A549 treated with CpdA at 1 μM for 4 hours (cell line): Measurements from ENCODE around the gene CFAP97D2. TPM values are rescaled to one million over a fixed set of nuclear protein-coding genes. Genes with fewer than 3 reads are reported as not detected.

Experiments used
- total RNA-seq: library from RNA; stranded (reverse); fragments of 200-300 nt; extraction: Qiagen RNA extraction; gene quantifications from 5 replicates; pipeline ENCODE4 v1.2.3, GENCODE V29; 2022; ENCODE audit warnings: low read depth

Gene CFAP97D2
- total RNA-seq, result not detected in 5 replicates

DNA sequence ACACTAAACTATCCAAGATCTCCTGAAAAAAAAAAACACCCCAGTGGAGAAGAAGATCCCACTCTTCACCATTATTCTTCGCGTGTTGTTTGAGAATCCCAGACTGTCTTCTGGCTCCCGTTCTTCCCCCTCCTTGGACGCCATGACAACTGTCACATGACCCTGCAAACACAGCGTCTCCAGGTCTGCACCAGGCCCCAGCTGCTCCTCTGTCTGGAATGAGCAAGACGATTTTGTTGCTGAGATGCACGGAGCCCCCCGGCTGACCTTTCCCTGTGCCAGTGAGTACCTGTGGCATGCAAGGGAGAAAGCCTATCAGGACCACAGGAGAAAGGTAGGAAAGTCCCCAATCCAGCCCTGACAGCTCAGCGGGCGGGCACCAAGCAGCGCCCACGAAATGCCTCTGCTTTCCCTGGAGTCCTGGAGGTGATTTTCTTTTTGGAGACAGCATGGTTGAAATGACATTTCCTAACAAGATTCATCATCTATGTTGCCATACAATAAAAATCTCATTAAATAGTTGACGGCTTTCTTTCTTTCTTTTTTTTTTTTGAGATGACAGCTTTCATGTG is at the start of gene CFAP97D2:
Gene CFAP97D2, plus strand, starts transcription at position 171 of the 572 bp plus-strand sequence. Its CDS starts 74 bp downstream, at position 245.

DNA sequence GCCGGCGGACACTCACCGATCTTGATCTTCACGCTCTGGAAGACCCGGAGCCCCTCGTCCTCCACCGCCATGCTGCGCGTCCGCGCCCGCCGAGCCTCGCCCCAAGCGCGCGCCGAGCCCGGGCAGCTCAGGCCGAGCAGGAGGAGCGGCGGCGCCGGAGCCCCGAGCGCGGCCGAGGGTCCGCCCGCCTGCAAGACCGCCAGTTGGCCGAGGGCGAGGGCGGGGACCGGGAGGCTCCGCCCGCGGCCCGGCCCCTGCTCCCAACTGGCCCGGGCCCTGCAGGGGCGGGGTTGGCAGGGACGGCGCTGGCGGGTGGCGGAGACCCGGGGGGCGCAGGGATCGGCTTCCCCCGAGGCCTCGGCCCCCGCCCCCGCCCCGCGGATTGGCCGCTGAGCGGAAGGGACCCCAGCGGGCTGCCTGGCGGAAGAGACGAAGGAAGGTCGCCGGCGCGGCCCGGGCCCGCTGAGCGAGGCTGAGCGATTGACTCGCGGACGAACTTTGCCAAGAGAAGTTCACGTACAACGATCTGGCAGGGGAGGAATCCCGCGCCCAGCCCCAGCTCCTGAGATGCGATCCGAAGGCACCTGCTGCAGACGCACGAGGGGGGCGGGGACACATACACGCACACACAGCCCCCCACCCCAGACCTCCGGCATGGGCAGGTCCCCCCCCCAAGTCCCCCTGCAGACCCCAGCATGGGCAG is 46.5 kb upstream of the CFAP97D2 start, which contains the start of gene RASA3:
Gene RASA3, minus strand, starts transcription at position 205 of the 703 bp plus-strand sequence. Its CDS starts 134 bp downstream, at position 71.

DNA sequence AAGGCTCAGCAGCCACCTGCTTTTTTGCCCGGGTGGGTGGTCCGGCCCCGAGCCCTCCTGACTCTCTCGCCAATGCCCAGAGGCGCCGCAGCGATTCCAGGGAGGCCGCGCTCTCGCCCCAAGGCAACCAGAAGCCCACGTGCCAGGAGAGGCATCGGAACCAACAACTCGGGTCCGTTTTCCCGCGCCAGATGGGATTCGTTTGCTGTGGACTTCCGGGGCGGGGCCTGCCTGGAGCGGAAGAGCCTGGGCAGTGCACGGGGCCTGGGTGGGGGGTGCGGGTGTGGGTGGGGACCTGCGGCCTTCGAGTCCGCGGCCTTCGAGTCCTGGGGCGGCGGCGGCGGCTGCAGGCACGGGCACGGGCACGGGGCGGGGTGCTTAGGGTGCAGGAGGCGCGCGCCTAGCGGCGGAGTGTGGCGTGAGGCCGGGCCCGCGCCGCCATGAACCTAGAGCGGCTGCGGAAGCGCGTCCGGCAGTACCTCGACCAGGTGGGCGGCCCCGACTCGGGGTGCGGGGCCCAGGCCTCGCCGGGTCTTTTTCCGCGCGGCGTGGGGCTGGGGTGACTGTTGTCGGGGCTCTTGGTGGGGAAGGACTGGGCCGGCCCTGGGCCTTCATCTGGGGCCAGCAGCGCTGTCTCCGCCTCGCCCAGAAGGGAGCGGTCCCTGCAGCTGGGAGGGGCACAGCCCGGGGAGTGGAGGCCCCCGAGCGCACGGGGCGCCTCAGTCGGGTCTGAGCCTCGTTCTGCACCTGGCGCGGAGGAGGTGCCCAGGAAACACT is 55.8 kb downstream of the CFAP97D2 start, which contains the start of gene CDC16:
Gene CDC16, plus strand, starts transcription at position 253 of the 777 bp plus-strand sequence. Its CDS starts 188 bp downstream, at position 441.

Other genes with a start within 250 kb of the CFAP97D2 start
- 0.16 to 0.24 TPM (median 0.22 TPM) in 5 replicates for gene C13orf46, start 205.2 kb upstream of the CFAP97D2 start, total RNA-seq
- 11.8 to 15.2 TPM (median 13.7 TPM) in 5 replicates for gene RASA3, start 46.6 kb upstream of the CFAP97D2 start, total RNA-seq
- 36.5 to 44.2 TPM (median 38.8 TPM) in 5 replicates for gene CDC16, start 55.6 kb downstream of the CFAP97D2 start, total RNA-seq
- gene UPF3A, start 102.3 kb downstream of the CFAP97D2 start, total RNA-seq, result 28.2 to 40.9 TPM (median 31.3 TPM) in 5 replicates
- gene CHAMP1, start 135.2 kb downstream of the CFAP97D2 start, total RNA-seq, result 19.3 to 24.0 TPM (median 20.1 TPM) in 5 replicates